Fibroblast of lung (primary cell): ENCODE measurements around the gene ARHGAP45. TPM values are rescaled to one million over a fixed set of nuclear protein-coding genes. Genes with fewer than 3 reads are reported as not detected.

ENCODE experiments used
- DNase-seq, 2 donors: peaks; one replicate each; pipeline versions ENCODE4 v3.0.0 to v3.0.0-alpha.2; 2010; ENCODE audit warnings: low read depth in 2 of 2
- H2AFZ ChIP-seq: 2 replicates; pipeline ENCODE4 v1.5.1; 2012; ENCODE audit warnings: low read length, control low read depth, inconsistent platforms
- H3K27ac ChIP-seq: 2 replicates; pipeline ENCODE4 v1.5.1; 2011; ENCODE audit warnings: low read length, control low read depth; ENCODE audit not compliant: insufficient read depth
- H3K27me3 ChIP-seq: 2 replicates; pipeline ENCODE4 v1.5.1; 2011; ENCODE audit warnings: mild to moderate bottlenecking, low read length; ENCODE audit not compliant: control insufficient read depth, insufficient read depth
- H3K36me3 ChIP-seq: 2 replicates; pipeline ENCODE4 v1.5.1; 2011; ENCODE audit warnings: low read length; ENCODE audit not compliant: control insufficient read depth, insufficient read depth
- H3K4me1 ChIP-seq: 2 replicates; pipeline ENCODE4 v1.5.1; 2011; ENCODE audit warnings: low read length; ENCODE audit not compliant: control insufficient read depth, insufficient read depth; ENCODE audit errors: extremely low read depth
- H3K4me2 ChIP-seq: 2 replicates; pipeline ENCODE4 v1.5.1; 2011; ENCODE audit warnings: low read length, control low read depth; ENCODE audit not compliant: insufficient read depth; ENCODE audit errors: extremely low read depth
- H3K4me3 ChIP-seq, 4 experiments: fragments of 200-600 bp in 1 of 4; sonication (generic) in 1 of 4; replicated peaks in 1 of 4; 2 replicates each; pipeline ENCODE4 v1.5.1; 2011 to 2016; ENCODE audit warnings: low read length in 4 of 4, low read depth in 3 of 4, mild to moderate bottlenecking in 3 of 4, control low read depth in 2 of 4, inconsistent platforms in 1 of 4, mixed read lengths in 1 of 4; ENCODE audit not compliant: insufficient read depth in 1 of 4; ENCODE audit errors: control extremely low read depth in 1 of 4
- H3K79me2 ChIP-seq: 2 replicates; pipeline ENCODE4 v1.5.1; 2012; ENCODE audit warnings: mild to moderate bottlenecking, low read length, inconsistent platforms; ENCODE audit not compliant: control insufficient read depth, insufficient read depth
- H3K9ac ChIP-seq: 2 replicates; pipeline ENCODE4 v1.5.1; 2011; ENCODE audit warnings: mild to moderate bottlenecking, low read length, control low read depth; ENCODE audit not compliant: insufficient read depth
- H3K9me3 ChIP-seq: 2 replicates; pipeline ENCODE4 v1.5.1; 2012; ENCODE audit warnings: low read depth, low read length; ENCODE audit not compliant: control insufficient read depth, insufficient read depth
- H4K20me1 ChIP-seq: 2 replicates; pipeline ENCODE4 v1.5.1; 2011; ENCODE audit warnings: low read length; ENCODE audit not compliant: control insufficient read depth, insufficient read depth; ENCODE audit errors: extremely low read depth
- CTCF ChIP-seq, 2 donors: IDR thresholded peaks in 1 of 2; conservative IDR thresholded peaks in 1 of 2; 1 replicate in 1 of 2; 2 replicates in 1 of 2; pipeline ENCODE4 v1.5.1; 2011 to 2012; ENCODE audit warnings: low read length in 2 of 2, control low read depth in 1 of 2, inconsistent platforms in 1 of 2, low read depth in 1 of 2, mild to moderate bottlenecking in 1 of 2
- EZH2 ChIP-seq: IDR thresholded peaks from 2 replicates; pipeline ENCODE4 v1.5.1; 2012; ENCODE audit warnings: low read length, control low read depth, mild to moderate bottlenecking; ENCODE audit errors: missing control alignments
- polyA plus RNA-seq, 2 donors: library from polyadenylated mRNA; depleted of rRNA in 1 of 2; stranded (reverse) in 1 of 2; unstranded in 1 of 2; fragments of >200 nt; gene quantifications; 2 replicates each; pipeline ENCODE4 v1.2.1, GENCODE V29; 2011 to 2012; ENCODE audit warnings: missing spikeins in 1 of 2
- total RNA-seq: library from RNA; depleted of rRNA; stranded (reverse); fragments of >200 nt; gene quantifications from 2 replicates; pipeline ENCODE4 v1.2.1, GENCODE V29; 2014

Gene ARHGAP45
- total and polyA plus RNA-seq, 2 donors (not counting 1 experiment from before 2014, with no cell fraction given) = 0.42 to 1.8 TPM

GRCh38 chr19:1125601-1126467 is 58.9 kb downstream of the ARHGAP45 start:
- peak; percentile 54 to 81 for DNase-seq
- Histone ChIP-seq H3K79me2 (peaks cover 61% of the 10 kb centered on the region), H3K9me3 (no peaks in the 10 kb centered on the region), H2AFZ (no peak overlapping the region), H3K4me3 (no peak overlapping the region), H3K27me3 (no peaks in the 10 kb centered on the region), H3K27ac (peak overlapping the region; percentile 23), H3K36me3 (peaks cover 56% of the 10 kb centered on the region), H3K9ac (no peak overlapping the region), H4K20me1 (no peaks in the 10 kb centered on the region), H3K4me1 (no peaks in the 10 kb centered on the region), H3K4me2 (no peak overlapping the region)
- TF ChIP-seq EZH2 (no peak), CTCF (conservative IDR thresholded peaks at IDR 0.05 in 1 of 2, IDR thresholded peaks at IDR 0.05 in 1 of 2; ENCODE audit: low read depth in 1 of 2, low read length in 2 of 2) (no peak)

- DNase-seq = no peak
Observed at GRCh38 chr19:1126984-1127760, 60.2 kb downstream of the ARHGAP45 start.

More at GRCh38 chr19:1126984-1127760, 60.2 kb downstream of the ARHGAP45 start:
- Histone ChIP-seq H3K79me2 (peaks cover 71% of the 10 kb centered on the region), H4K20me1 (no peaks in the 10 kb centered on the region), H3K4me1 (no peaks in the 10 kb centered on the region), H3K27ac (peak overlapping the region; percentile 16), H3K4me2 (no peak overlapping the region), H3K36me3 (peaks cover 46% of the 10 kb centered on the region), H3K4me3 (no peak overlapping the region), H2AFZ (no peak overlapping the region), H3K9ac (no peak overlapping the region), H3K9me3 (no peaks in the 10 kb centered on the region), H3K27me3 (no peaks in the 10 kb centered on the region)
- no peak for TF ChIP-seq CTCF (conservative IDR thresholded peaks at IDR 0.05 in 1 of 2, IDR thresholded peaks at IDR 0.05 in 1 of 2; ENCODE audit: low read depth in 1 of 2, low read length in 2 of 2)
- no peak for TF ChIP-seq EZH2
